GM18502 (cell line): ENCODE data around the gene TSC22D4.

ENCODE experiments used
- ATAC-seq: cut with Tn5 transposase; IDR thresholded peaks from one replicate; pipeline ENCODE4 v1.9.1; 2021; ENCODE audit warnings: mild to moderate bottlenecking; ENCODE audit not compliant: unreplicated experiment, poor library complexity

The TSC22D4 gene

DNA sequence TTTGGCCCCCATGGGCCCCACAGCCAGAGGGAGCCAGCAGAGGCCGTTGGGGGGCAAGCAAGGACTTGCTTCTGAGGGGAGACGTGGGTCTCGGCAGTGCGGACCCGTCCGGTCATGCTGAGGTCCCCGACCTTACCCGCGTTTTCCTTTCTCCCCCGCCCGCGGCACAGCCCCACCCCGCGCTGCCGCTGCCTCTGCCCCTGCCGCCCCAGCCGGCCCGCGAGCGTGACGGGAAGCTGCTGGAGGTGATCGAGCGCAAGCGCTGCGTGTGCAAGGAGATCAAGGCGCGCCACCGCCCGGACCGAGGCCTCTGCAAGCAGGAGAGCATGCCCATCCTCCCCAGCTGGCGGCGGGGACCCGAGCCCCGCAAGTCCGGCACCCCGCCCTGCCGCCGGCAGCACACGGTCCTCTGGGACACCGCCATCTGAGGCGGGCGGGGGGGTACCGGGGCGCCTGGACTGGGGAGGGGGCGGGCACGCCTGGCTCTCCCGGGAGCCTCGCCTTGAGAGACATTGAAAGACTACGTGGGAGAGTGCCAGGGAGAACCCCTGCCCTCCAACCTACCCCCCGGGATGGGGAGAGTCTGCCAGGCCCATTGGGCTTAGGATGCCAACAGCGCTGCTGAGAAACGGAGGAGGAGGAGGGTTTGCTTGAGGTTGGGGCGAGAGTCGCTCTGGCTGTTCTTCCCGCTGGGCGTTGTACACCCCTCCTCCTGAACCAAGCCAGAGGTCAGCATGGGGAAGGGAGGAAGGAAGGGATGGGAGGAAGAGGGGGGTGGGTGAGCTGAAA is 14.7 kb upstream of the TSC22D4 start:
- ATAC-seq = no peak

DNA sequence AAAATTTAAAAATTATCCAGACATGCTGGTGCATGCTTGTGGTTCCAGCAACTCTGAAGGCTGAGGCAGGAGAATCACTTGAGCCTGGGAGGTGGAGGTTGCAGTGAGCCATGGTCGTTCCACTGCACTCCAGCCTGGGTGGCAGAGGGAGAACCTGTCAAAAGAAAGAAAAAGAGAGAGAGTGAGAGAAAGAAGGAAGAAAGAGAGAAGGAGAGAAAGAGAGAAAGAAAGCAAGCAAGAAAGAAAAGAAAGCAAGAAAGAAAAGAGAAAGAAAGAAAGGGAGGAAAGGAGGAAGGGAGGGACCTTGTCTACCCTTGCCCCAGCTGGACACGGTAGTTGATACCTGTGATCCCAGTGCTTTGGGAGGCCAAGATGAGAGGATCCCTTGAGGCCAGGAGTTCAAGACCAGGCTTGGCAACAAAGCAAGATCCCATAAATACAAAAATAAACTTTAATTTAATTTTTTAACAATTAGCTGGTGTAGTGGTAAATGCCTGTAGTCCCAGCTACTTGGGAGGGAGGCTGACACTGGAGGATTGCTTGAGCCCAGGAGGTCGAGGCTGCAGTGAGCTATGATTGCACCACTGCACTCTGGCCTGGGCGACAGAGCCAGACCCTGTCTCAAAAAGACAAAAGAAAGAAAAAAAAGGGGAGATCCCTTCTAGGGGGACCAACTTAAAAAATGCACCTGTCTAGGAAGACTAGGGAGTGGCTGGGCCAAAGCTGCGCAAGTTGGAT is 13.9 kb upstream of the TSC22D4 start:
- no peak for ATAC-seq

DNA sequence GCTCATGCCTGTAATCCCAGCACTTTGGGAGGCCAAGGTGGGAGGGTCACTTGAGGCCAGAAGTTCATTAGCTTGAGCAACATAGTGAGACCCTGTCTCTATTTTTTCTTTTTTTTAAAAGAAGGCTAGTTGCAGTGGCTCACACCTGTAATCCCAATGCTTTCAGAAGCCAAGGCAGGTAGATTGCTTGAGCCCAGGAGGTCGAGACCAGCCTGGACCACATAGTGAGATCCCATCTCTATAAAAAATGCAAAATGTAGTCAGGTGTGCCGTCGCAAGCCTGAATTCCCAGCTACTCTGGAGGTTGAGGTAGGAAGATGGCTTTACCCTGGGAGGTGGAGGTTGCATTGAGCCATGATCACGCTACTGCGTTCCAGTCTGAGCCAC is 12.2 kb upstream of the TSC22D4 start:
- no peak for ATAC-seq

DNA sequence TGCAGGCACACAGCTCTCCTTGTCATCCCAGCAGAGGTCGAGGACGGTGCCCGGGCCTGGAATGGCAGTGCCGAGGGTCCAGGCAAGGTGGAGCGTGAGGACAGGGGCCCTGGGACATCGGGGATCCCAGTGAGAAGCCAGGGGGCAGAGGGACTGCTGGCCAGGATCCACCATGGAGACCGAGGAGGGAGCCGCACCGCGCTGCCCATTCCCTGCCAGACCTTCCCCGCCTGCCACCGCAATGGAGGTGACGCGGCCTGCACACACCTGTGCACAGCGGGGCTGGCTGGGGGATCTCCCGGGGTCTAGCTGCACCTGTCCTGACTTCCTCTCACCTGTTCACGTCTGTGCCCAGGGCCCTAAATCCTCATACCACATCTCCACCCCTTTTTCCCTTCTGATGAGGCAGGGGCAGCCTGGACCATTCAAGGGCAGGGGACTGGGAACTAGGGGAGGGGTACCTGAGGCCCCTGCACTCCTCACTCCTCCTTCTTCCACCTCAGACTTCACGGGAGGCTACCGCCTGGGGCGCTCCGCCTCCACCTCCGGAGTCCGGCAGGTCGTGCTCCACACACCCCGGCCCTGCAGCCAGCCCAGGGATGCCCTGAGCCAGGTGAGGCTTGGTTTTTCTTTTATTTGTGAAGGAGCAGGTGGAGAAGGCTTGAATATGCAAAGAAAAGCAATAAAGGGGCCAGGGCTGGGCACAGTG is 11.6 kb upstream of the TSC22D4 start:
- no peak for ATAC-seq

DNA sequence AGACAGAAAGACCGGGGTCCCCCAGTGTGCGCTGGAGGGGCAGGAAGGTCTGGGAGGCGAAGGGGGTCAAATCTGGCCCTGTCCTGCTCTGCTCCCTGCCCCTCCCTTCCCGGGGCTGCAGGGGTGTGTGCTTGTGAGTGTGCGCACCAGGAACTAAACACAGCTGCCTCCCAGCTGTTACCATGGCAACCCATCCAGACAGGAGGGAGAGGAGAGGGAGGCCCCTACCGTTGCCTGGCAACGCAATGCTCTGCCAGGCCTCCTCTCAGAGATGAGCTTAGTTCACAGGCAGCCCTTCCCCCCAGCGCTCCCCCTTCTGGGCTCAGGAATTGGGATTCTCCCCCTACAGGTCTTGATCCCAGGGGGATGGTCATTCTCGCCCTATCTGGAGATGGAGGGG is 10.8 kb upstream of the TSC22D4 start:
- ATAC-seq = peak; percentile 40

DNA sequence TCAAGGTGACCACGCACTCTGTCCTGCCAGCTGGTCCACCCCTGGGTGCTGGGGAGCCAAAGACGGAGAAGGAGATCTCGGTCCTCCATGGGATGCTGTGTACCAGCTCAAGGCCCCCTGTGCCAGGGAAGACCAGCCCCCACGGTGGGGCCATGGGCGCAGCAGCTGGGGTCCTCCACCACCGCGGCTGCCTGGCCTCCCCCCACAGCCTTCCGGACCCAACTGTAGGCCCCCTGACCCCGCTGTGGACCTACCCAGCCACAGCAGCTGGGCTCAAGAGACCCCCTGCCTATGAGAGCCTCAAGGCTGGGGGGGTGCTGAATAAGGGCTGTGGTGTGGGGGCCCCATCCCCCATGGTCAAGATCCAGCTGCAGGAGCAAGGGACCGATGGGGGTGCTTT is 10.1 kb upstream of the TSC22D4 start:
- no peak for ATAC-seq

DNA sequence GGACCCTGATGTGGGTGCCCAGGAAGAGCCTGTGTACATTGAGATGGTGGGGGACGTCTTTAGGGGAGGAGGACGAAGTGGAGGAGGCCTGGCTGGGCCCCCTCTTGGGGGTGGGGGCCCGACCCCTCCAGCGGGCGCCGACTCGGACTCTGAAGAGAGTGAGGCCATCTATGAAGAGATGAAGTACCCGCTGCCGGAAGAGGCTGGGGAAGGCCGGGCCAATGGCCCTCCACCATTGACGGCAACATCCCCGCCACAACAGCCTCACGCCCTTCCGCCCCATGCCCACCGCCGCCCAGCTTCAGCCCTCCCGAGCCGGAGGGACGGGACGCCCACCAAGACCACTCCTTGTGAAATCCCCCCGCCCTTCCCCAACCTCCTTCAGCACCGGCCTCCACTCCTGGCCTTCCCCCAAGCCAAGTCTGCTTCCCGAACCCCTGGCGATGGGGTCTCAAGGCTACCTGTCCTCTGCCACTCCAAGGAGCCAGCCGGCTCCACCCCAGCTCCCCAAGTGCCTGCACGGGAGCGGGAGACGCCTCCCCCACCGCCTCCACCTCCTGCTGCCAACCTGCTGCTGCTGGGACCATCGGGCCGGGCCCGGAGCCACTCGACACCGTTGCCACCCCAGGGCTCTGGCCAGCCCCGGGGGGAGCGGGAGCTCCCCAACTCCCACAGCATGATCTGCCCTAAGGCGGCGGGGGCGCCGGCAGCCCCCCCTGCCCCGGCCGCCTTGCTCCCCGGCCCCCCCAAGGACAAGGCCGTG is 9.5 kb upstream of the TSC22D4 start:
- no peak for ATAC-seq

DNA sequence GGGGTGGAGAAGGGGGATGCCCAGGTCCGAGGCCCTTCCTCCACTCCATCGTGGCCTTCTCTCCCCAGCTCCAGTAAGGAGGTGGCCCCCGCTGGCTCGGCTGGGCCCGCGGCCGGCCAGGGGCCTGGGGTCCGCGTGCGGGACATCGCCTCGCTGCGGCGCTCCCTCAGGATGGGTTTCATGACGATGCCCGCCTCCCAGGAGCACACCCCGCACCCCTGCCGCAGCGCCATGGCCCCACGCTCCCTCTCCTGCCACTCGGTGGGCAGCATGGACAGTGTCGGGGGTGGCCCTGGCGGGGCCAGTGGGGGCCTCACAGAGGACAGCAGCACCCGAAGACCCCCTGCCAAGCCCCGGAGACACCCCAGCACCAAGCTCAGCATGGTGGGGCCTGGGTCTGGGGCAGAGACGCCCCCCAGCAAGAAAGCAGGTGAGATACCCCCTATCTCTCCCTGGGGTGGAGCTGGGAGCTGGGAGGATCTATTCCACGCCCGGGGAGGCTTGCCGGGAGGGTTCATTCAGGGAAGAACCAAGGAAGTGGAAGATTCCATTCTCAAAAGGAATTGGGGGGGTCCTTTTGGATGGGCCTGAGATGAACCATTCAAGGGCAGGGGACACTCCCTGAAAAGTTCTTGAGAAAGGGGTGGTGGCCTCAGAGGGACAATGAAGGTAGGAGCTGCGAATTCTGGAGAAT is 7.9 kb upstream of the TSC22D4 start:
- no peak for ATAC-seq

DNA sequence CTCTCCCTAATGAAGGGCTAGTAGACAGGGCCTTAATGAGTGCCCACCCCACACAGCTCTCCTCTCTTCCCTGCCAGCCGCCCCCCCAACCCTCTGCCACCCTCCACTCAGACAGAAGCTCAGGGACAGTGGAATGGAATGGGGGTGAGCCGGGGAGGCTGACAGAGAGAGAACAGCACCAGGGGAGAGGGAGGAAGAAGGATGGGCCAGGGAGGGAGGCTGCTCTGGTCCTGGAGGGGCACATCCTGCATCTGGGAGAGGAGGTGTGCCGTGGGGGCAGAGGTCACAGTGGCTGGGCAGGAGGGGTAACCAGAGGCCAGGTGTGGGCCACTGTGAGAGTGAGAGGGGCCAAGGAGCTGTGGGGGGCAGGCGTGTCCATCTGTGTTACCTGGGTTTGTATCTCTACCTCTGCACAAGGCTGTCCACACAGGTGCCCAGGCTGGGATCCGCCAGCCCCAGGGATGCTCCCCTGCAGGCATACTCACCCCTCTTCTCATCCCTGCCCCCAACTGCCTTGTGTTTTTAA is 7.2 kb upstream of the TSC22D4 start:
- no peak for ATAC-seq

DNA sequence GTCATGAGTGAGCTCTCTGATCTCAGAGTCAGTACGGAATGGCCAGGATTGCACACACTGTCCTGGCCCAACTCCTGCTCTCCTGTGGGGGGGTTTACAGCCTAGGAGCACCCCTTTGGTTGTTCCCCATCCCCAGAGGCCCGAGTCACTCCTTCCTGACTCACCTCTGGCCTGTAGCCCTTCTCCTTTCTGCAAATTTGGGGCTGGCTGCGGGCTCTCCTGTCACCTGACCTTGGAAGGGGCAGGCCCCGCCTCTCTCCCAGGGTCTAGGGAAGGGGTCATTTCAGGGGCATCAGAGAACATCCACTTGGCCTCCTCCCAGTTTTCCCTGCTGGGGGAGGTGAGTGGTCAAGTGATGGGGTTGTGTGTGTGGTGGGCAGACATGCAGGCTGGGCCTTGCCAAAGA is 6.5 kb upstream of the TSC22D4 start:
- no peak for ATAC-seq

DNA sequence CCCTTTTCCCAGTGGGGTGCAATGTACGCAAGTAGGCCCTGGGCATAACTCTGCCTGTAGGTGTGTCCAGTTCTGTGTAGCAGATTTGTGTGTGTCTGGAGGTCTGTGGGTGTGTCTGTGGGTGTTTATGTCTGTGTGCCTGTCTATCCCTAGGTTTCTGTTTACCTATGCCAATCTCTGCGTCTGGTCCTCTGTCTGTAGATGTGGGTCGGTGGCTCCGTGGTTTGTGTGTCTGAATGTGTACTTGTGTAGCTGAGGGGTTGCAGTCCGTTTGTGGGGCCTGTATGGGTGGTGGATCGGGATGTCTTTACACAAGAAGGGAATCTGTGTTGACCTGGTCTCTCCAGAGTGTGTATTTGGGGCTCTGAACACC is 5.6 kb upstream of the TSC22D4 start:
- no peak for ATAC-seq

DNA sequence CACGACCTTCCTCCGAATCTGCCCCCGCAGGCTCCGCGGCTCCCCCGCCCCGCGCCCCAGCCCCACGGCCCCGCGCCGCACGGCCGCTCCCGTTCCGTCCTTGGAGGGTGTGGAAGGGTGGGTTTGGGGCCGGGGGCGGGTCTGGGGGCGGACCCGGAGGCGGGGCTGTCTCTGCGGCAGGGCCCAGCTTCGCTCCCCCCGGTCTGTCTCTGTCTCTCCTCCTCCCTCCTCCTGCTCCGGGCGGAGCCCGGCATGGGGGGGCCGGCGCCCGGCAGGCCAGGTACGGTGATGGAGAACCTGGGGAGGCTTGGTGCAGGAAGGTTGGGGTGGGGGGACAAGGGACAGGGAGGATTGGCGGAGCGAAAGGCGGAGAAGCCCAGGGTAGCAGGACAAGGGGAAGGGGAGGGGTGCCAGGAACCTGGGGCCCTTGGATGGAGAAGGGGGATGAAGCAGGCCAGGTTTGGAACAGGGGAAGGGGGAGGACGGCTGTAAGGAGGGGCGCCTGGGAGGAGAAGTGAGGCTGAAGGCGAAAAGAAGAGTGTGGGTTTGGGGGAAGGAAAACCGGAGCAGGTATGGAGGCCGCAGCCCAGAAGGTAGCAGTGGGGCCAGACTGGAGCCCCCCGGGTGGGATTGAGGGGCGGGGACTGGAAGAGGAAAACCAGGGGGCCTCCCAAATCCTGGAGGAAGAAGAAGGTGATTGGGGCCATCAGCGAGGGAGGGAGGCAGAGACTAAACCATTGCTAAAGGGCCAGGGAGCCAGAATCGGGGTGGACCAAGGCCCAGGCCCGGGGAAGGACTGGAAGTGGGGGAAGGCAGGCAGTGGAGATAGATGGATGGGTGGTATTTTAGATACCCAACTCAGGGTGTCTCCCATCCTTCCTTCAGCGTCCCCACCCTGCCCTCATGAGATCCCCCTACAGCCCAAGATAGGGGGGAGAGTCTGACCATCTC is 5.0 kb upstream of the TSC22D4 start, which contains the start of gene NYAP1:
NYAP1 (plus strand) TSS at position 206 of the 951 bp plus-strand sequence. CDS start 1,385 bp downstream, outside the sequence.
- ATAC-seq = peak; percentile 35

DNA sequence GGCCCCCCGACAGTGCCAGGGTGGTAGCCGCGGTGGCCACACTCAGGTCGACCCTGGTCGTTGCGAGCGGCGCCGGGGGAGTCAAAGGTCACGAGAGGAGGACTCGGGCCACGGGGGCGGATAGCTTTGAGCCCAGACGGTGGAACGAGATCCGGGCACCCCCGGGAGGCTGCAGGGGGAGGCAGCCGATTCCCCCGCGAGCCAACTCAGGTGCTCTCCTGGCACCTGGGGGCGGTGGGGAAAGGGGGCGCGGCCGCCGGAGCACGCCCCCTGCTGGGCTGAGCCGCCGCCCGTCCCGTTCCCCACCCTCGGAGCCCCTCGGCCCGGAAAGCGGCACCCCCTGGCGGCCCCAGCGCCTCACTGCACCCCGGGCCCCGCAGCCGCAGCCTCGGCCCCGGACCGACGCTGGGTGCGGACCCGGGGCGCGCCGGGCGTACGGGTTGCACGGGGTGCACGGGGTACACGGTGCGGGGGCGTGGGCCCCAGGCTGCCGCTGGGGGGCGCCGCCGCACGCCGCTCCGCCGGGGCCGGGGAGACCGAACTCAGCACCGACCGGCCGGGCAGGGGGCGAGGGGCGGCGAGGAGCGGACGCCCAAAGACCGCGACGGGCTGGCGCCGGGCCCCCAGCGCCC is 4.2 kb upstream of the TSC22D4 start:
- peak; percentile 57 for ATAC-seq

DNA sequence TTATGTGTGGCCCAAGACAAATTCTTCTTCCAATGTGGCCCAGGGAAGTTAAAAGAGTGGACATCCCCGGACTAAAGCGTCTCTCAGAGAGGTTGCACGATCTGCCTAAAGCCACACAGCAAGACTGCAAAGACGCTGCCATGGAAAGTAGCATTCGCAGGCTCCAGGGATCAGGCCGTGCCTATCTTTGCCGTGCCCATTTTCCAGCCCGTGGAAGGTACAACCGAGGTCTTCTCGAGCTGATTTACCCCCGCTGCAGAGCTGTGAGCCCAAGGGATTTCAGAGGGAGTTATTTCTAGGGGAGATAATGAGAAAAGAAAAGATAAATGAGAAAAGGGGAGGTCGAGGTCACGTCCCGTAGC is 3.7 kb upstream of the TSC22D4 start:
- no peak for ATAC-seq

DNA sequence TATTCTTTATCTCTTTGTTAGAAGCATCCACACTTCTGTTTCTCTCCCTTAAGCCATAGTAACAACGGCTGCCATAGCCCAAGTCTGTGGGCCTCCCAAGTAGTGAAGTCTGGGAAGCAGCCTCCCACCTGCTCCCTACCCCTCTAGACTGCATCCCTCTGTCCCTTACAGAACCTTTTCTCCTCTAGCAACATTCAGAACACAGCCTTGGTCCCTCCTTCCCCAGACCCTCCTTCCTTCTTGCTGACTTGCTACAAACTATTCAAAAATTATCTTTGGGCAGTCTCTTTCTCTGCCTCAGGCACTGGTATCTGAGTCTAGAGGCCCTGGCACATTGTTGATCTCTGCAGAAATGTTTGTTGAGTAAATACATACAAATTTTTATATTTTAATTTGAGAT is 2.5 kb upstream of the TSC22D4 start:
- no peak for ATAC-seq

DNA sequence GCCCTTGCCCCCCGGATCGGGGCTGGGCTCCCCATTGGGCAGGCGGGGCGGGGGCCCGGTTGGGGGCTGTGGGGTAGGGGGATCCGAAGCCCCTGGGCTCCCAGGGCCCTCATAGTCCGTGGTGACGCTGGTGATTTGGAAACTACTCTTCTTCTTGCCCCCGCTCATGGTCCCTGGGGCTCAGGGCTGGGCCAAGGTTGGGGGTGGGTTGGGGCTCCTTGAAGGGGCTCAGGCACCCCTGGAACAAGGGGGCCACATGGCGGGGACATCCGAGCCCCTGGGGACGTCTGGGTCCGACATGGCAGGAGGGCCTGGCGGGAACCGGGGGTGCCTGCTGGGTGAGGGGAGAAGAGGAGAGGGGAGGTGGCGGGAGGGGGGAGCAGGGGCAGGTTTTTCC is 1.1 kb downstream of the TSC22D4 start:
- ATAC-seq = no peak

DNA sequence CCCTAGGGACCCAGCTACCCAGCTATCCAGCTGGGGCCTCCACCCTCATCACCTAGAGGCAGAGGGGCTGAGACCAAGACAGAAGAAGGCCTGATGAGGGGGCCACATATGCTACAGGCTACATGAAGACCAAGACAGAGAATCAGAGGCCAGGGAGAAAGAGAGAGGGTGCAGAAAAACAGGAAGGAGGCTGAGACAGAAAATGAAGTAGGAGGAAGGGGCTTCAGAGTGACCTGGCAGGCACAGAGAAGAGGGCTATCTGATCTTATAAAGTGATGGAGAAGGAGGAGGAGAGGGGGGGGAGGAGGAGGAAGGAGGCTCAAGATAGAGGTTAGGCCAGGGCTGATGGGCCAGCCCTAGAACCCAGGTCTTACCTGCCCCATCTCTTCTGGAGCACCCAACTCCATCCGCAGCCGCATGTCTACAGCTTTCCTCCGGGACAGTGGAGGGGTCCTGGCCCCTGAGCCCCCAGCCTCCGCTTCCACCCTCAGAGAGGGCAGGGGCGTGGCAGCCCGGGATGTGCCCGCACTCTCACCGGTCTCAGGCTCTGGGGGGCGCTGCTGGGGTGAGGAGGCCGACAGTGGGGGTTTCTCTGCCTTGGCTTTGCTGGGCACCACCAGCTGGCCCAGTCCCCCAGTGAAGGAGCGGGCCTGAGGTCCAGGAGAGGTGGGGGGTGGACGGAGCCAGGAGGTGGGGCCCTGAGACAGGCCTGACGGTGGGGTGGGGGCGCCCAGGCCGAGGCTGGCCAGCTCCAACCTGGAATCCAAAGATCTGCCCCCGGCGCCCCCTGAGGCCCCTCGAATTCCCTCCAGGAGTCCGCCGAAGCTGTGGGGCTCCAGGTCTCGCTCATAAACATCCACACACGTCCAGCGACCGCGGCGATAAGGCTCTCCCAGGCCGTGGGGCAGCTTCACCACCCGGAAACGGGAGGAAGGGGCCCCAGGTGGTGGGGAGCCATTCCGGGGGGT is 1.8 kb downstream of the TSC22D4 start:
- no peak for ATAC-seq
